ENCODE measurements around the gene CLEC1A. TPM values are rescaled to one million over a fixed set of nuclear protein-coding genes. Genes with fewer than 3 reads are reported as not detected.

The CLEC1A gene
- total RNA-seq, 1 experiment from 2014 or later = not detected

DNA sequence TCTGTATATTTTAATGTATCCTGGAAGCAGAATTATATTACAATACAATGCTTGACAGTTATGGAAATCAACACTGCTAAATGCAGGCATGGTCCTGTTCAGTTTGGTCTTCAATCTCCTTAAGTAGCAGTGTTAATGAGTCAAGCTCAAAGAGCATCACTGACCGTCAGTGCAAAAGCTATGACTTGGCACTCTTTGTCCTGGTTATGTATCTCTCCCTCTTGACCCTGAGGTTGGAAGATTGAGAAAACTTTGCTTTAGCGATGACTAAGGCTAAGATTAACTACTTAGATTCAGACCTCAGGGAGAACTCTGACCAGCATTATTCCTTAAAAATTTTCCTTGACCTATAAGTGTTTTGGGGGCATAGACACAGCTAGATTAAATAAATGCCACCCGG is 20.3 kb upstream of the CLEC1A start (continued):
- TF ChIP-seq YY1 (IDR thresholded peaks at IDR 0.05; ENCODE audit: extremely low read depth, insufficient replicate concordance, low read depth, low read length) (no peak), POLR2AphosphoS5 (IDR thresholded peaks at IDR 0.05; ENCODE audit: low read depth, low read length) (no peak), CEBPB (IDR thresholded peaks at IDR 0.05; ENCODE audit: low read depth) (no peak), RAD21 (IDR thresholded peaks at IDR 0.05; ENCODE audit: low read depth) (no peak), CBX3 (IDR thresholded peaks at IDR 0.05; ENCODE audit: low read depth) (no peak)

DNA sequence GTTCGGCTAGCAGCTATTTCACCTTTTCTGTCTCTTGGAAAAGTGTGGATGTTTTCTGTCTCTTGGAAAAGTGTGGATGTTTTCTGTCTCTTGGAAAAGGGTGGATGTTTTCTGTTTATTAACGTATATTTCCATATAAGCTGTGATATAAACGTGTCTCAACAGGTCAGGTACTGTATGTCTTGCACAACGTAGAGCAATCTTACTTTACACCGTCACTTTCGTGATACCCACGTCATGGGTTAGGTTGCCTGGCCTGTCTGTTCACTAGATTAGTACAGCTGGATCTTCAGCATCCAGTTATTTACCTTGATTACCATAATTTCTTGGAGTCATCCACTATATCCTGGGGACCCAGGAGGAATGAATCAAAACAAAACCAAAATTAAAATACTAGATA is 17.1 kb upstream of the CLEC1A start:
- H3K4me3 ChIP-seq (replicated peaks in 1 of 2; ENCODE audit: low read depth in 1 of 2, low read length in 2 of 2) = no peak overlapping the region
- H3K27ac ChIP-seq (ENCODE audit: low read depth, low read length) = no peak overlapping the region
- RAD21 ChIA-PET (ENCODE audit: low non-redundant PET in 1 of 2, low total read pairs in 2 of 2, uncharacterized antibody in 2 of 2, unreplicated experiment in 2 of 2) = no interaction called here
- no peak for ATAC-seq
- no peak overlapping the region for H3K9ac ChIP-seq (ENCODE audit: low read length)
- POLR2A ChIA-PET = no interaction called here
- H3K4me2 ChIP-seq (ENCODE audit: low read length) = no peak overlapping the region
- no peaks in the 10 kb centered on the region for H4K20me1 ChIP-seq (ENCODE audit: insufficient read depth)
- CTCF ChIA-PET = no interaction called here
- H3K9me2 ChIP-seq (ENCODE audit: insufficient read depth) = no peaks in the 10 kb centered on the region
- BruUV-seq (replicated peaks) = no TSS peak
- no peaks in the 10 kb centered on the region for H3K27me3 ChIP-seq (ENCODE audit: insufficient read depth, low read length)
- intact Hi-C loops (cut with micrococcal nuclease) = no loop called here
- no peak for TF ChIP-seq TCF7L2 (IDR thresholded peaks at IDR 0.05; ENCODE audit: borderline replicate concordance, extremely low read depth, insufficient read depth, insufficient read length)
- TF ChIP-seq EGR1 (IDR thresholded peaks at IDR 0.05; ENCODE audit: low read depth) = no peak
- no peak for TF ChIP-seq RAD21 (IDR thresholded peaks at IDR 0.05; ENCODE audit: low read depth)
- TF ChIP-seq POLR2A (IDR thresholded peaks at IDR 0.05; ENCODE audit: borderline replicate concordance, extremely low read depth, insufficient read depth, insufficient read length) = no peak
- no peak for TF ChIP-seq ELF1 (IDR thresholded peaks at IDR 0.05; ENCODE audit: borderline replicate concordance, low read depth)
- TF ChIP-seq, protein P1, sequence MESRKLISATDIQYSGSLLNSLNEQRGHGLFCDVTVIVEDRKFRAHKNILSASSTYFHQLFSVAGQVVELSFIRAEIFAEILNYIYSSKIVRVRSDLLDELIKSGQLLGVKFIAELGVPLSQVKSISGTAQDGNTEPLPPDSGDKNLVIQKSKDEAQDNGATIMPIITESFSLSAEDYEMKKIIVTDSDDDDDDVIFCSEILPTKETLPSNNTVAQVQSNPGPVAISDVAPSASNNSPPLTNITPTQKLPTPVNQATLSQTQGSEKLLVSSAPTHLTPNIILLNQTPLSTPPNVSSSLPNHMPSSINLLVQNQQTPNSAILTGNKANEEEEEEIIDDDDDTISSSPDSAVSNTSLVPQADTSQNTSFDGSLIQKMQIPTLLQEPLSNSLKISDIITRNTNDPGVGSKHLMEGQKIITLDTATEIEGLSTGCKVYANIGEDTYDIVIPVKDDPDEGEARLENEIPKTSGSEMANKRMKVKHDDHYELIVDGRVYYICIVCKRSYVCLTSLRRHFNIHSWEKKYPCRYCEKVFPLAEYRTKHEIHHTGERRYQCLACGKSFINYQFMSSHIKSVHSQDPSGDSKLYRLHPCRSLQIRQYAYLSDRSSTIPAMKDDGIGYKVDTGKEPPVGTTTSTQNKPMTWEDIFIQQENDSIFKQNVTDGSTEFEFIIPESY (IDR thresholded peaks at IDR 0.05; ENCODE audit: extremely low read depth, insufficient replicate concordance, low read length) = no peak
- TF ChIP-seq JUND (IDR thresholded peaks at IDR 0.05) = no peak
- TF ChIP-seq EZH2phosphoT487 (IDR thresholded peaks at IDR 0.05; ENCODE audit: borderline replicate concordance) = no peak
- no peak for TF ChIP-seq SIN3A (IDR thresholded peaks at IDR 0.05; ENCODE audit: low read depth)
- TF ChIP-seq, protein P2, sequence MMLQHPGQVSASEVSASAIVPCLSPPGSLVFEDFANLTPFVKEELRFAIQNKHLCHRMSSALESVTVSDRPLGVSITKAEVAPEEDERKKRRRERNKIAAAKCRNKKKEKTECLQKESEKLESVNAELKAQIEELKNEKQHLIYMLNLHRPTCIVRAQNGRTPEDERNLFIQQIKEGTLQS (IDR thresholded peaks at IDR 0.05) = no peak
- TF ChIP-seq EZH2 (IDR thresholded peaks at IDR 0.05) = no peak
- TF ChIP-seq CBX3 (IDR thresholded peaks at IDR 0.05; ENCODE audit: low read depth) = no peak
- no peaks in the 10 kb centered on the region for H3K4me1 ChIP-seq (ENCODE audit: control insufficient read depth in 1 of 2, insufficient read depth in 2 of 2, low read length in 2 of 2)
- H3K36me3 ChIP-seq (ENCODE audit: control insufficient read depth in 1 of 2, insufficient read depth in 2 of 2, low read length in 2 of 2) = no peaks in the 10 kb centered on the region
- H2AFZ ChIP-seq (ENCODE audit: low read depth, low read length, poor library complexity, severe bottlenecking) = no peak overlapping the region
- no peak for DNase-seq (ENCODE audit: low read depth, low spot score)
- no peaks in the 10 kb centered on the region for H3K79me2 ChIP-seq (ENCODE audit: insufficient read depth, low read length)
- no peaks in the 10 kb centered on the region for H3K9me3 ChIP-seq (ENCODE audit: control insufficient read depth in 1 of 2, insufficient read depth in 1 of 2, low read depth in 1 of 2, low read length in 2 of 2)
